ENCODE measurements around the gene GCG. TPM values are rescaled to one million over a fixed set of nuclear protein-coding genes. Genes with fewer than 3 reads are reported as not detected.
A peak's percentile ranks its signal among the peaks of the same experiment; 100 is the strongest.

Gene GCG
- total RNA-seq, 5 donors from 2014 or later (not counting 1 experiment from before 2014, with no cell fraction given) = not detected

GRCh38 chr2:162113088-162113775 lies 38.8 kb downstream of the GCG start:
- no peaks in the 10 kb centered on the region for H3K36me3 Mint-ChIP-seq
- peaks cover 5 to 7% (median 6%) of the 10 kb centered on the region in 3 donors for H3K4me1 Mint-ChIP-seq
- 64% methylated on average over 2 of the region's 3 CpGs for WGBS (ENCODE audit: insufficient coverage)
- no peaks in the 10 kb centered on the region for H3K27me3 Mint-ChIP-seq
- H3K27ac ChIP-seq (ENCODE audit: low read length) = no peak overlapping the region
- DNase-seq (no peak), ATAC-seq (replicated peaks in 1 of 4) (no peak)
- CTCF ChIA-PET = interaction anchor here in 1 of 2 donors (0.9 kb wide), 1 partner anchor 14 kb away, joined by 3 read pairs; no protein-coding TSS in a partner anchor
- no peaks in the 10 kb centered on the region for H3K27me3 ChIP-seq (replicated peaks in 1 of 2; ENCODE audit: control insufficient read depth in 2 of 2, extremely low read depth in 1 of 2, insufficient read depth in 2 of 2, low read length in 1 of 2)
- no peaks in the 10 kb centered on the region for H3K4me1 ChIP-seq (ENCODE audit: control insufficient read depth in 1 of 2, extremely low read depth in 1 of 2, insufficient read depth in 2 of 2, low read length in 2 of 2)
- H3K4me3 ChIP-seq (ENCODE audit: control insufficient read depth in 1 of 2, extremely low read depth in 1 of 2, low read length in 1 of 2) = no peak overlapping the region
- H3K9me3 Mint-ChIP-seq = peaks cover 3 to 8% (median 8%) of the 10 kb centered on the region in 3 donors
- POLR2A ChIA-PET = no interaction called here
- no peaks in the 10 kb centered on the region for H3K36me3 ChIP-seq (ENCODE audit: control insufficient read depth in 2 of 2, extremely low read depth in 1 of 2, insufficient read depth in 1 of 2, low read length in 1 of 2)
- no peaks in the 10 kb centered on the region for H3K9me3 ChIP-seq
- no peak overlapping the region for H3K4me3 Mint-ChIP-seq
- no peak overlapping the region for H3K27ac Mint-ChIP-seq

GRCh38 chr2:162111958-162112850 lies 39.8 kb downstream of the GCG start:
- Histone ChIP-seq H3K27ac (ENCODE audit: low read length) (no peak overlapping the region), H3K9me3 (no peaks in the 10 kb centered on the region), H3K4me1 (ENCODE audit: control insufficient read depth in 1 of 2, extremely low read depth in 1 of 2, insufficient read depth in 2 of 2, low read length in 2 of 2) (no peaks in the 10 kb centered on the region), H3K36me3 (ENCODE audit: control insufficient read depth in 2 of 2, extremely low read depth in 1 of 2, insufficient read depth in 1 of 2, low read length in 1 of 2) (no peaks in the 10 kb centered on the region), H3K4me3 (ENCODE audit: control insufficient read depth in 1 of 2, extremely low read depth in 1 of 2, low read length in 1 of 2) (no peak overlapping the region), H3K27me3 (replicated peaks in 1 of 2; ENCODE audit: control insufficient read depth in 2 of 2, extremely low read depth in 1 of 2, insufficient read depth in 2 of 2, low read length in 1 of 2) (no peaks in the 10 kb centered on the region)
- Mint-ChIP-seq H3K4me3 (no peak overlapping the region), H3K27ac (no peak overlapping the region), H3K36me3 (no peaks in the 10 kb centered on the region), H3K4me1 (peaks cover 5 to 9% (median 7%) of the 10 kb centered on the region in 3 donors), H3K9me3 (peaks cover 3 to 8% (median 8%) of the 10 kb centered on the region in 3 donors), H3K27me3 (no peaks in the 10 kb centered on the region)
- DNase-seq = no peak
- CTCF ChIA-PET = no interaction called here
- WGBS (ENCODE audit: insufficient coverage) = 100% methylated on average over 1 of the region's 5 CpGs
- ATAC-seq (replicated peaks in 1 of 4) = no peak
- POLR2A ChIA-PET = no interaction called here

DNA sequence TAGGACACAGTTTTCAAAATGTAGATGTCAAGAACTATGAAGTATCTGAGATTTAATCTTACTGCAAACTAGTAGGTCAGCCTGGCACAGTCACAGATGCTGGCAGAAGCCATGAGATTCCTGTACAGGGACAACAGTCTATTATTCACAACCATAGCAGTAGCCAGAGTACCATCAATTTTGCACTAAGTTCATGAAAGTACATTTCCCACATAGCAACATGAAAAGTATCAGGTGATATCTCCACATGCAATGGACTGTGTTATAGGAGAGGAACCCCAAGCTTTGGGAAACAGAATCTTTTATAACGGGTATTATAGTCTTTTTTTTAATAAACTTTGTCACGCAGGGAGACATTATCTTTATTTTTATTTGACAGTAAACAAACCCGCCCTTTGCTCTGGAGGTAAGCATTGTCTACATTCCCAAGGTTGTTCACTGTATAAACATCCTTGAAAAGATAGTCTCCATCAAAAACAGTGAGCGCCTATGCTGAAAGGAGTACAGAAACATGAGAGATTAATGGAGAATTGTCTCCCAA lies 44.6 kb downstream of the GCG start:
- no CpG with 5 or more reads among the region's 4 CpGs for WGBS (ENCODE audit: insufficient coverage)
- H3K27me3 ChIP-seq (replicated peaks in 1 of 2; ENCODE audit: control insufficient read depth in 2 of 2, extremely low read depth in 1 of 2, insufficient read depth in 2 of 2, low read length in 1 of 2) = no peaks in the 10 kb centered on the region
- H3K27ac ChIP-seq (ENCODE audit: low read length) = no peak overlapping the region
- no peaks in the 10 kb centered on the region for H3K36me3 ChIP-seq (ENCODE audit: control insufficient read depth in 2 of 2, extremely low read depth in 1 of 2, insufficient read depth in 1 of 2, low read length in 1 of 2)
- no peaks in the 10 kb centered on the region for H3K9me3 ChIP-seq
- H3K4me1 Mint-ChIP-seq = peaks cover 0 to 5% (median 0%) of the 10 kb centered on the region in 3 donors
- ATAC-seq (replicated peaks in 1 of 4) (no peak), DNase-seq (no peak)
- no peaks in the 10 kb centered on the region for H3K27me3 Mint-ChIP-seq
- H3K4me1 ChIP-seq (ENCODE audit: control insufficient read depth in 1 of 2, extremely low read depth in 1 of 2, insufficient read depth in 2 of 2, low read length in 2 of 2) = no peaks in the 10 kb centered on the region
- no peak overlapping the region for H3K27ac Mint-ChIP-seq
- H3K4me3 Mint-ChIP-seq = no peak overlapping the region
- no peaks in the 10 kb centered on the region for H3K9me3 Mint-ChIP-seq
- no peak overlapping the region for H3K4me3 ChIP-seq (ENCODE audit: control insufficient read depth in 1 of 2, extremely low read depth in 1 of 2, low read length in 1 of 2)
- no peaks in the 10 kb centered on the region for H3K36me3 Mint-ChIP-seq
- POLR2A ChIA-PET = no interaction called here
- CTCF ChIA-PET = no interaction called here

- H3K4me1 ChIP-seq (ENCODE audit: control insufficient read depth in 1 of 2, extremely low read depth in 1 of 2, insufficient read depth in 2 of 2, low read length in 2 of 2) = no peaks in the 10 kb centered on the region
- no peak overlapping the region for H3K27ac ChIP-seq (ENCODE audit: low read length)
- no peak overlapping the region for H3K4me3 ChIP-seq (ENCODE audit: control insufficient read depth in 1 of 2, extremely low read depth in 1 of 2, low read length in 1 of 2)
- Mint-ChIP-seq H3K4me1 (peaks cover 0 to 5% (median 0%) of the 10 kb centered on the region in 3 donors), H3K27ac (no peak overlapping the region), H3K27me3 (no peaks in the 10 kb centered on the region), H3K36me3 (no peaks in the 10 kb centered on the region), H3K9me3 (no peaks in the 10 kb centered on the region), H3K4me3 (no peak overlapping the region)
- no peaks in the 10 kb centered on the region for H3K27me3 ChIP-seq (replicated peaks in 1 of 2; ENCODE audit: control insufficient read depth in 2 of 2, extremely low read depth in 1 of 2, insufficient read depth in 2 of 2, low read length in 1 of 2)
- H3K9me3 ChIP-seq = no peaks in the 10 kb centered on the region
- ChIA-PET POLR2A (no interaction called here), CTCF (interaction anchor here in 1 of 2 donors (0.5 kb wide), 1 partner anchor 13 kb away, joined by 3 read pairs; no protein-coding TSS in a partner anchor)
- WGBS (ENCODE audit: insufficient coverage) = no CpG with 5 or more reads among the region's 1 CpG
- DNase-seq = no peak
- ATAC-seq (replicated peaks in 1 of 4) = no peak
- no peaks in the 10 kb centered on the region for H3K36me3 ChIP-seq (ENCODE audit: control insufficient read depth in 2 of 2, extremely low read depth in 1 of 2, insufficient read depth in 1 of 2, low read length in 1 of 2)
Measured at GRCh38 chr2:162106746-162107145, 45.3 kb downstream of the GCG start.

DNA sequence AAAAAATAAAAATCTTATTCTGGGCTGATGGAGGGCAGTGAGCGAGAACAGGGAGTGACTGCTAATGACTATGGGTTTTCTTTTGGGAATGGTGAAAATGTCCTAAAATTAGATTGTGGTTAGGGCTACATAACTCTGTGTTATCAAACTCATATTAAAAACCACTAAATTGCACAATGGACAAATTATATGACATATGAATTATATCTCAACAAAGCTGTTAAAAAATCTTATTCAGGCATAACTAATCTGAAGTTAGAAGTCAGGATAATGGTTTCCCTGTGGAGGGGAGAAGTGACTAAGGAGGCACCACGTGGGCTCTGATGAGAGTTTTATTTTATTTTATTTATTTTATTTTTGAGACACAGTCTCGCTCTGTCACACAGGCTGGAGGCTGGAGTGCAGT lies 45.9 kb downstream of the GCG start:
- H3K27ac Mint-ChIP-seq = no peak overlapping the region
- H3K36me3 ChIP-seq (ENCODE audit: control insufficient read depth in 2 of 2, extremely low read depth in 1 of 2, insufficient read depth in 1 of 2, low read length in 1 of 2) = no peaks in the 10 kb centered on the region
- H3K9me3 ChIP-seq = no peaks in the 10 kb centered on the region
- H3K4me1 Mint-ChIP-seq = peaks cover 0 to 5% (median 0%) of the 10 kb centered on the region in 3 donors
- no peaks in the 10 kb centered on the region for H3K27me3 ChIP-seq (replicated peaks in 1 of 2; ENCODE audit: control insufficient read depth in 2 of 2, extremely low read depth in 1 of 2, insufficient read depth in 2 of 2, low read length in 1 of 2)
- no peaks in the 10 kb centered on the region for H3K4me1 ChIP-seq (ENCODE audit: control insufficient read depth in 1 of 2, extremely low read depth in 1 of 2, insufficient read depth in 2 of 2, low read length in 2 of 2)
- H3K36me3 Mint-ChIP-seq = no peaks in the 10 kb centered on the region
- no peak overlapping the region for H3K27ac ChIP-seq (ENCODE audit: low read length)
- no peaks in the 10 kb centered on the region for H3K27me3 Mint-ChIP-seq
- no peaks in the 10 kb centered on the region for H3K9me3 Mint-ChIP-seq
- ATAC-seq (replicated peaks in 1 of 4) (no peak), DNase-seq (no peak)
- H3K4me3 Mint-ChIP-seq = no peak overlapping the region
- H3K4me3 ChIP-seq (ENCODE audit: control insufficient read depth in 1 of 2, extremely low read depth in 1 of 2, low read length in 1 of 2) = no peak overlapping the region
- POLR2A ChIA-PET = interaction anchor here in 1 of 2 donors (0.6 kb wide), 1 partner anchor 33 kb away, joined by 6 read pairs; no protein-coding TSS in a partner anchor
- CTCF ChIA-PET = interaction anchor here (0.5 kb wide), 2 partner anchors 11 to 12 kb away, joined by 3 read pairs; no protein-coding TSS in a partner anchor
- 100% methylated on average over 2 of the region's 3 CpGs for WGBS (ENCODE audit: insufficient coverage)

DNA sequence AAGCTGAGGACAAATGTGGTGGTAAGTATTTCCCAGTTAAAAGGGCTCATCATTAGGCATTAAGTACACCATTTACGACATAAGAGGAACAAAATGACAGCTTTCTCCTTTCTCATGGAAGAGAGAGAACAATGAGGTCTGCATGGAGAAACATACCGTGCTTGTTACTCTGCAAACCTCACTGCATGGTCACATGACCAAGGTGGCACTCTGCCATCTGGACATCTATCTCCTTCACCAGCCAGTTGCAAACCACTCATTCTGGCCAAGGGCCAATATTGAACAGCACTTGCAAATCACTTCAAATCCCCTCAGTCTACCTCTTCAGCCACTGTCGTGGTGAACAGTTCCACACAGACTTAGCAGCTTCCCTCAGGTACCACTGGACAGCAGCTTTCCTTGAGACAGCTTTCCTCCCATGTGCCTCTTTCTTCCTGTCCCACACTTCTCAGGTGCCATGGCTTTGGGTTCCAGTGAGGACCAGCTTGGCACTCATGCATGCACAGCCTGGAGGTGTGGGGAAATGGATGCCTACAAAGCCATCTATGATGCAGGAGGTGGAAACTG lies 48.5 kb downstream of the GCG start:
- ATAC-seq (replicated peaks in 1 of 4) (no peak), DNase-seq (no peak)
- no peaks in the 10 kb centered on the region for H3K36me3 ChIP-seq (ENCODE audit: control insufficient read depth in 2 of 2, extremely low read depth in 1 of 2, insufficient read depth in 1 of 2, low read length in 1 of 2)
- no peaks in the 10 kb centered on the region for H3K4me1 ChIP-seq (ENCODE audit: control insufficient read depth in 1 of 2, extremely low read depth in 1 of 2, insufficient read depth in 2 of 2, low read length in 2 of 2)
- H3K27me3 ChIP-seq (replicated peaks in 1 of 2; ENCODE audit: control insufficient read depth in 2 of 2, extremely low read depth in 1 of 2, insufficient read depth in 2 of 2, low read length in 1 of 2) = no peaks in the 10 kb centered on the region
- H3K9me3 ChIP-seq = no peaks in the 10 kb centered on the region
- ChIA-PET POLR2A (no interaction called here), CTCF (interaction anchor here (0.9 to 1.8 kb wide), 2 partner anchors 14 to 22 kb away, joined by 4 to 5 read pairs; no protein-coding TSS in a partner anchor)
- H3K9me3 Mint-ChIP-seq = no peaks in the 10 kb centered on the region
- peaks cover 0 to 5% (median 0%) of the 10 kb centered on the region in 3 donors for H3K4me1 Mint-ChIP-seq
- no peaks in the 10 kb centered on the region for H3K27me3 Mint-ChIP-seq
- H3K27ac Mint-ChIP-seq = peak overlapping the region in 1 of 2 donors; percentile 17
- H3K4me3 ChIP-seq (ENCODE audit: control insufficient read depth in 1 of 2, extremely low read depth in 1 of 2, low read length in 1 of 2) = no peak overlapping the region
- 83% methylated on average over 2 of the region's 3 CpGs for WGBS (ENCODE audit: insufficient coverage)
- no peak overlapping the region for H3K4me3 Mint-ChIP-seq
- no peak overlapping the region for H3K27ac ChIP-seq (ENCODE audit: low read length)
- no peaks in the 10 kb centered on the region for H3K36me3 Mint-ChIP-seq

All from T-cell (primary cell).